MCF 10A (cell line): ENCODE measurements around the gene NUP62. TPM values are rescaled to one million over a fixed set of nuclear protein-coding genes. Genes with fewer than 3 reads are reported as not detected.

Experiments
- BruUV-seq: library from RNA; stranded (reverse); fragments of 400-500 nt; replicated peaks from 2 replicates; lab custom pipeline; 2021; lab: Mats Ljungman, UMichigan
- CTCF ChIA-PET: fragments of 300-600 bp; sonication (Branson Sonifier 250); formaldehyde crosslinking; extraction: SDS; loops from one replicate; lab custom pipeline; 2021; ENCODE audit warnings: antibody characterized with exemption, inconsistent platforms; lab: Yijun Ruan, JAX
- POLR2A ChIA-PET: fragments of 300-600, 350-650 bp; sonication (Branson Sonifier 250); formaldehyde crosslinking; extraction: SDS; loops from one replicate; lab custom pipeline; 2020; ENCODE audit warnings: antibody characterized with exemption, inconsistent platforms; lab: Yijun Ruan, JAX
- DNase-seq: peaks from one replicate; pipeline ENCODE4 v3.0.0-alpha.2; 2018; ENCODE audit not compliant: unreplicated experiment
- H3K27ac Mint-ChIP-seq: one replicate; pipeline ENCODE4 v1.8.0; 2022; ENCODE audit warnings: mild to moderate bottlenecking, low read depth, mixed read lengths; ENCODE audit not compliant: unreplicated experiment
- H3K27me3 Mint-ChIP-seq: one replicate; pipeline ENCODE4 v1.8.0; 2022; ENCODE audit warnings: mixed read lengths; ENCODE audit not compliant: insufficient read depth, unreplicated experiment
- H3K36me3 Mint-ChIP-seq: one replicate; pipeline ENCODE4 v1.8.0; 2022; ENCODE audit warnings: mild to moderate bottlenecking, moderate library complexity, mixed read lengths; ENCODE audit not compliant: insufficient read depth, unreplicated experiment
- H3K4me1 Mint-ChIP-seq: one replicate; pipeline ENCODE4 v1.8.0; 2022; ENCODE audit warnings: mixed read lengths; ENCODE audit not compliant: insufficient read depth, unreplicated experiment
- H3K4me3 Mint-ChIP-seq: one replicate; pipeline ENCODE4 v1.8.0; 2022; ENCODE audit warnings: mild to moderate bottlenecking, moderate library complexity, mixed read lengths; ENCODE audit not compliant: unreplicated experiment
- H3K9me3 Mint-ChIP-seq: one replicate; pipeline ENCODE4 v1.8.0; 2022; ENCODE audit warnings: mixed read lengths; ENCODE audit not compliant: unreplicated experiment
- CTCF ChIP-seq: fragments of 200-600 bp; IDR thresholded peaks from one replicate; pipeline ENCODE4 v1.8.0; 2022; ENCODE audit warnings: antibody characterized with exemption, mild to moderate bottlenecking; ENCODE audit not compliant: unreplicated experiment
- intact Hi-C: fragments of 100-400 bp; cut with micrococcal nuclease; formaldehyde crosslinking; loops from 2 replicates; pipeline ENCODE4 v1.14.1; 2022
- total RNA-seq: library from RNA; stranded (reverse); gene quantifications from 2 replicates; pipeline ENCODE4 v1.2.3, GENCODE V29; 2022

The NUP62 gene
- total RNA-seq, 1 experiment from 2014 or later = 44.9 TPM

- POLR2A ChIA-PET = interaction anchor here (0.7 kb wide), 1 partner anchor 40 kb away, joined by 4 read pairs; the partner anchor contains the start of gene PTOV1
Measured at GRCh38 chr19:49890349-49891311, 38.7 kb downstream of the NUP62 start.

GRCh38 chr19:49889687-49890348 lies 39.5 kb downstream of the NUP62 start:
- H3K9me3 Mint-ChIP-seq = no peaks in the 10 kb centered on the region
- no peaks in the 10 kb centered on the region for H3K4me1 Mint-ChIP-seq
- CTCF ChIA-PET = no interaction called here
- intact Hi-C loops = no loop called here
- no peak overlapping the region for H3K4me3 Mint-ChIP-seq
- no peaks in the 10 kb centered on the region for H3K27me3 Mint-ChIP-seq
- H3K27ac Mint-ChIP-seq = no peak overlapping the region
- TF ChIP-seq CTCF = no peak
- BruUV-seq = no TSS peak
- POLR2A ChIA-PET = interaction anchor here (0.5 kb wide), 2 partner anchors 212 to 389 kb away, joined by 3 to 4 read pairs; partner anchors contain the start of gene PRMT1
- H3K36me3 Mint-ChIP-seq = peaks cover 18% of the 10 kb centered on the region
- DNase-seq = no peak

More at GRCh38 chr19:49890349-49891311, 38.7 kb downstream of the NUP62 start:
- Mint-ChIP-seq H3K27me3 (peaks cover under 1% of the 10 kb centered on the region), H3K27ac (no peak overlapping the region), H3K9me3 (no peaks in the 10 kb centered on the region), H3K4me1 (no peaks in the 10 kb centered on the region), H3K4me3 (no peak overlapping the region), H3K36me3 (peaks cover 9% of the 10 kb centered on the region)
- intact Hi-C loops = no loop called here
- TF ChIP-seq CTCF = no peak
- no peak for DNase-seq
- CTCF ChIA-PET = no interaction called here
- no TSS peak for BruUV-seq

- ChIA-PET CTCF (no interaction called here), POLR2A (interaction anchor here (0.5 kb wide), 2 partner anchors 212 to 390 kb away, joined by 3 to 4 read pairs; partner anchors contain the start of gene PRMT1)
- no peak for DNase-seq
- intact Hi-C loops = no loop called here
- peaks cover 23% of the 10 kb centered on the region for H3K36me3 Mint-ChIP-seq
- no peak for TF ChIP-seq CTCF
- H3K4me1 Mint-ChIP-seq = no peaks in the 10 kb centered on the region
- no peaks in the 10 kb centered on the region for H3K9me3 Mint-ChIP-seq
- no peak overlapping the region for H3K4me3 Mint-ChIP-seq
- BruUV-seq = no TSS peak
- H3K27ac Mint-ChIP-seq = no peak overlapping the region
- no peaks in the 10 kb centered on the region for H3K27me3 Mint-ChIP-seq
Measured at GRCh38 chr19:49889038-49889686, 40.1 kb downstream of the NUP62 start.
